Measurements from ENCODE around the gene MYL6.
"Not testable (repeated sequence)": the region's sequence is repeated elsewhere in the genome, so short reads cannot be mapped to it uniquely, and the experiment has no call there.

The MYL6 gene

GRCh38 chr12:56190695-56191155 is 32.6 kb downstream of the MYL6 start:
- no peak overlapping the region for H4K91ac ChIP-seq (ENCODE audit: low read depth, low read length, poor library complexity)
- no CpG with 5 or more reads among the region's 9 CpGs for WGBS, 2 donors (ENCODE audit: extremely low coverage in 2 of 2, insufficient read length in 2 of 2, insufficient replicate concordance in 1 of 2)
- H2AK5ac ChIP-seq (ENCODE audit: low read depth, low read length), result no peak overlapping the region
- H3K9me3 ChIP-seq (replicated peaks in 1 of 2; ENCODE audit: control insufficient read depth in 2 of 2, insufficient read depth in 1 of 2, low read depth in 1 of 2, low read length in 2 of 2), result no peaks in the 10 kb centered on the region
- H3K9ac ChIP-seq (ENCODE audit: low read depth, low read length, poor library complexity), result no peak overlapping the region
- peaks cover 7 to 9% of the 10 kb centered on the region in 2 donors for H3K4me1 ChIP-seq (ENCODE audit: control insufficient read depth in 2 of 2, insufficient read depth in 1 of 2, low read depth in 1 of 2, low read length in 2 of 2)
- H2BK5ac ChIP-seq (ENCODE audit: low read length), result no peak overlapping the region
- no peaks in the 10 kb centered on the region for H3K27me3 ChIP-seq (ENCODE audit: control insufficient read depth in 3 of 3, insufficient read depth in 3 of 3, low read depth in 1 of 3, low read length in 3 of 3)
- H3K79me1 ChIP-seq (ENCODE audit: low read depth, low read length), result no peaks in the 10 kb centered on the region
- H3K4me2 ChIP-seq (ENCODE audit: insufficient read depth, low read length, poor library complexity, severe bottlenecking), result no peak overlapping the region
- H3K27ac ChIP-seq (replicated peaks; ENCODE audit: low read length), result no peak overlapping the region
- no peak overlapping the region for H2BK120ac ChIP-seq (ENCODE audit: low read depth, low read length)
- no peak overlapping the region for H4K8ac ChIP-seq (ENCODE audit: low read depth, low read length)
- peak; percentile 15 for DNase-seq (ENCODE audit: low spot score)
- H3K4ac ChIP-seq (ENCODE audit: low read length), result no peak overlapping the region
- H3K36me3 ChIP-seq (replicated peaks in 1 of 2; ENCODE audit: control insufficient read depth in 2 of 2, insufficient read depth in 2 of 2, low read length in 2 of 2), result peaks cover 8 to 22% of the 10 kb centered on the region in 2 donors
- no peak overlapping the region for H2BK12ac ChIP-seq (ENCODE audit: low read length)
- H3K14ac ChIP-seq (ENCODE audit: low read length), result no peak overlapping the region
- H2AFZ ChIP-seq (ENCODE audit: low read length), result peak overlapping the region; percentile 90
- H3K18ac ChIP-seq (ENCODE audit: low read length), result no peak overlapping the region
- H2BK15ac ChIP-seq (ENCODE audit: low read length), result no peak overlapping the region
- no peak overlapping the region for H3K23ac ChIP-seq (ENCODE audit: low read depth, low read length, poor library complexity)
- peak overlapping the region; percentile 58 to 76 for H3K4me3 ChIP-seq (ENCODE audit: low read length in 2 of 2)

- no peak overlapping the region for H2BK120ac ChIP-seq (ENCODE audit: low read depth, low read length)
- H3K4me2 ChIP-seq (ENCODE audit: insufficient read depth, low read length, poor library complexity, severe bottlenecking), result no peak overlapping the region
- no peak overlapping the region for H3K27ac ChIP-seq (replicated peaks; ENCODE audit: low read length)
- H2AFZ ChIP-seq (ENCODE audit: low read length), result peak overlapping the region; percentile 30
- H3K36me3 ChIP-seq (replicated peaks in 1 of 2; ENCODE audit: control insufficient read depth in 2 of 2, insufficient read depth in 2 of 2, low read length in 2 of 2), result peaks cover 0 to 5% of the 10 kb centered on the region in 2 donors
- H2BK12ac ChIP-seq (ENCODE audit: low read length), result no peak overlapping the region
- no peaks in the 10 kb centered on the region for H3K27me3 ChIP-seq (ENCODE audit: control insufficient read depth in 3 of 3, insufficient read depth in 3 of 3, low read depth in 1 of 3, low read length in 3 of 3)
- H4K91ac ChIP-seq (ENCODE audit: low read depth, low read length, poor library complexity), result no peak overlapping the region
- no peak overlapping the region for H3K4ac ChIP-seq (ENCODE audit: low read length)
- no peak overlapping the region for H3K14ac ChIP-seq (ENCODE audit: low read length)
- H3K9me3 ChIP-seq (replicated peaks in 1 of 2; ENCODE audit: control insufficient read depth in 2 of 2, insufficient read depth in 1 of 2, low read depth in 1 of 2, low read length in 2 of 2), result no peaks in the 10 kb centered on the region
- no peak overlapping the region for H2BK5ac ChIP-seq (ENCODE audit: low read length)
- no peaks in the 10 kb centered on the region for H3K79me1 ChIP-seq (ENCODE audit: low read depth, low read length)
- H3K4me3 ChIP-seq (ENCODE audit: low read length in 2 of 2), result no peak overlapping the region
- no peak for DNase-seq (ENCODE audit: low spot score)
- peaks cover 6 to 9% of the 10 kb centered on the region in 2 donors for H3K4me1 ChIP-seq (ENCODE audit: control insufficient read depth in 2 of 2, insufficient read depth in 1 of 2, low read depth in 1 of 2, low read length in 2 of 2)
- H2BK15ac ChIP-seq (ENCODE audit: low read length), result no peak overlapping the region
- H3K23ac ChIP-seq (ENCODE audit: low read depth, low read length, poor library complexity), result no peak overlapping the region
- H3K9ac ChIP-seq (ENCODE audit: low read depth, low read length, poor library complexity), result no peak overlapping the region
- H2AK5ac ChIP-seq (ENCODE audit: low read depth, low read length), result no peak overlapping the region
- H3K18ac ChIP-seq (ENCODE audit: low read length), result no peak overlapping the region
- H4K8ac ChIP-seq (ENCODE audit: low read depth, low read length), result no peak overlapping the region
Observed at GRCh38 chr12:56192582-56192981, 34.4 kb downstream of the MYL6 start.

- Histone ChIP-seq H2BK120ac (ENCODE audit: low read depth, low read length) (no peak overlapping the region), H3K18ac (ENCODE audit: low read length) (no peak overlapping the region), H3K9me3 (replicated peaks in 1 of 2; ENCODE audit: control insufficient read depth in 2 of 2, insufficient read depth in 1 of 2, low read depth in 1 of 2, low read length in 2 of 2) (no peaks in the 10 kb centered on the region), H3K36me3 (replicated peaks in 1 of 2; ENCODE audit: control insufficient read depth in 2 of 2, insufficient read depth in 2 of 2, low read length in 2 of 2) (peaks cover 0 to under 1% of the 10 kb centered on the region in 2 donors), H3K4ac (ENCODE audit: low read length) (no peak overlapping the region), H3K27me3 (ENCODE audit: control insufficient read depth in 3 of 3, insufficient read depth in 3 of 3, low read depth in 1 of 3, low read length in 3 of 3) (no peaks in the 10 kb centered on the region), H2BK12ac (ENCODE audit: low read length) (no peak overlapping the region), H3K27ac (replicated peaks; ENCODE audit: low read length) (no peak overlapping the region), H4K8ac (ENCODE audit: low read depth, low read length) (no peak overlapping the region), H3K23ac (ENCODE audit: low read depth, low read length, poor library complexity) (no peak overlapping the region), H3K79me1 (ENCODE audit: low read depth, low read length) (no peaks in the 10 kb centered on the region), H3K4me2 (ENCODE audit: insufficient read depth, low read length, poor library complexity, severe bottlenecking) (no peak overlapping the region), H3K4me3 (ENCODE audit: low read length in 2 of 2) (no peak overlapping the region), H2AFZ (ENCODE audit: low read length) (peak overlapping the region; percentile 74), H2BK15ac (ENCODE audit: low read length) (no peak overlapping the region), H3K9ac (ENCODE audit: low read depth, low read length, poor library complexity) (no peak overlapping the region), H2AK5ac (ENCODE audit: low read depth, low read length) (no peak overlapping the region), H3K4me1 (ENCODE audit: control insufficient read depth in 2 of 2, insufficient read depth in 1 of 2, low read depth in 1 of 2, low read length in 2 of 2) (peaks cover under 1 to 4% of the 10 kb centered on the region in 2 donors), H4K91ac (ENCODE audit: low read depth, low read length, poor library complexity) (no peak overlapping the region), H3K14ac (ENCODE audit: low read length) (no peak overlapping the region), H2BK5ac (ENCODE audit: low read length) (no peak overlapping the region)
- peak; percentile 65 for DNase-seq (ENCODE audit: low spot score)
- WGBS, 2 donors (ENCODE audit: extremely low coverage in 2 of 2, insufficient read length in 2 of 2, insufficient replicate concordance in 1 of 2), result no CpG with 5 or more reads among the region's 1 CpG
Observed at GRCh38 chr12:56193025-56193578, 34.9 kb downstream of the MYL6 start.

DNA sequence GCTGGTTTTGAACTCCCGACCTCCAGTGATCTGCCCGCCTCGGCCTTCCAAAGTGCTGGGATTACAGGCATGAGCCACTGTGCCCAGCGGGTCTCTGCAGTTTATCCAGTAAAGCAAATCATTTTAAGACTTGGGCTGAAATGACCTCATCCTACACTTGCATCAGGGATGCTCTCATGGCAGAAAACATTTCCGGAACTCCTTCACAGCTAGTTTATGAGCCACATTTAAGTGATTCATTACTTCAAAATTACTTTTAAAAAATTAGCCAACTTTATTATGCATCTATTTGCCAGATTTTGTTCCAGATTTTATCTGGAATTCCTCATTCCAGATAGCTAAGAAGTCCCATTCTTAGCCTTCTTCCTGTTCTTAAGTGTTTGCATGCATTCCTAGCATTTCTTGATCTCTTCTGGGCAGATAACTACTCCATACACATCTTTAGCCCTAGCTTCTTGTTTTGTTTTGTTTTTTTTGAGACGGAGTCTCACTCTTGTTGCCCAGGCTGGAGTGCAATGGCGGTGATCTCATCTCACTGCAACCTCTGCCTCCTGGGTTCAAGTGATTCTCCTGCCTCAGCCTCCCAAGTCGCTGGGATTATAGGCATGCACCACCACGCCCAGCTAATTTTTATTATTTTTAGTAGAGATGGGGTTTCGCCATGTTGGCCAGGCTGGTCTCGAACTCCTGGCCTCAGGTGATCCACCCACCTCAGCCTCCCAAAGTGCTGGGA is 38.8 kb downstream of the MYL6 start:
- not testable (repeated sequence) for H3K79me1 ChIP-seq (ENCODE audit: low read depth, low read length); H3K4me2 ChIP-seq (ENCODE audit: insufficient read depth, low read length, poor library complexity, severe bottlenecking); H4K8ac ChIP-seq (ENCODE audit: low read depth, low read length); H3K23ac ChIP-seq (ENCODE audit: low read depth, low read length, poor library complexity); H3K14ac ChIP-seq (ENCODE audit: low read length); H3K9me3 ChIP-seq (replicated peaks in 1 of 2; ENCODE audit: control insufficient read depth in 2 of 2, insufficient read depth in 1 of 2, low read depth in 1 of 2, low read length in 2 of 2); H3K18ac ChIP-seq (ENCODE audit: low read length); H3K4me1 ChIP-seq (ENCODE audit: control insufficient read depth in 2 of 2, insufficient read depth in 1 of 2, low read depth in 1 of 2, low read length in 2 of 2); H2BK12ac ChIP-seq (ENCODE audit: low read length); H2AK5ac ChIP-seq (ENCODE audit: low read depth, low read length); H4K91ac ChIP-seq (ENCODE audit: low read depth, low read length, poor library complexity); H2BK5ac ChIP-seq (ENCODE audit: low read length); H2BK120ac ChIP-seq (ENCODE audit: low read depth, low read length); H2BK15ac ChIP-seq (ENCODE audit: low read length); H3K27me3 ChIP-seq (ENCODE audit: control insufficient read depth in 3 of 3, insufficient read depth in 3 of 3, low read depth in 1 of 3, low read length in 3 of 3); H3K27ac ChIP-seq (replicated peaks; ENCODE audit: low read length); H3K9ac ChIP-seq (ENCODE audit: low read depth, low read length, poor library complexity); H3K36me3 ChIP-seq (replicated peaks in 1 of 2; ENCODE audit: control insufficient read depth in 2 of 2, insufficient read depth in 2 of 2, low read length in 2 of 2); H3K4me3 ChIP-seq (ENCODE audit: low read length in 2 of 2); DNase-seq (ENCODE audit: low spot score); H3K4ac ChIP-seq (ENCODE audit: low read length); H2AFZ ChIP-seq (ENCODE audit: low read length)
- no CpG with 5 or more reads among the region's 11 CpGs for WGBS, 2 donors (ENCODE audit: extremely low coverage in 2 of 2, insufficient read length in 2 of 2, insufficient replicate concordance in 1 of 2)

Data from neuronal stem cell (in vitro differentiated cells).